ENCODE data around the gene TNNI2.

GRCh38 chr11:1852271-1852876 lies 13.6 kb downstream of the TNNI2 start:
- TF ChIP-seq CTCF (IDR thresholded peaks at IDR 0.05) (no peak), POLR2A (IDR thresholded peaks at IDR 0.05) (no peak)
